HepG2 (cell line): ENCODE results near the gene F7. TPM values are rescaled to one million over a fixed set of nuclear protein-coding genes. Genes with fewer than 3 reads are reported as not detected.

Experiments
- FOXJ3 ChIP-seq: sonication (generic); formaldehyde crosslinking; IDR thresholded peaks from 2 replicates; pipeline ENCODE4 v1.4.0; 2020; ENCODE audit warnings: missing genetic modification reagents, mild to moderate bottlenecking, borderline replicate concordance
- FOXK2 ChIP-seq: fragments of 450-650 bp; IDR thresholded peaks from 2 replicates; pipeline ENCODE4 v1.6.1; 2016
- GLI4 ChIP-seq: sonication (generic); formaldehyde crosslinking; IDR thresholded peaks from 2 replicates; pipeline ENCODE4 v1.5.1; 2020; ENCODE audit warnings: missing genetic modification reagents, mild to moderate bottlenecking, moderate library complexity, borderline replicate concordance
- HDAC2 ChIP-seq: sonication (generic); formaldehyde crosslinking; IDR thresholded peaks from 2 replicates; pipeline ENCODE4 v1.4.0; 2020; ENCODE audit warnings: missing genetic modification reagents
- MAFK ChIP-seq, 2 experiments: IDR thresholded peaks in 1 of 2; conservative IDR thresholded peaks in 1 of 2; 2 replicates each; pipeline ENCODE4 v1.6.1; 2011; ENCODE audit warnings: improper control_type of control experiment in 2 of 2, low read length in 2 of 2
- PAF1 ChIP-seq: IDR thresholded peaks from 2 replicates; pipeline ENCODE4 v1.6.1; 2016; ENCODE audit warnings: missing genetic modification reagents, missing compliant biosample characterization
- SIX1 ChIP-seq: sonication (generic); formaldehyde crosslinking; IDR thresholded peaks from 2 replicates; pipeline ENCODE4 v1.4.0; 2020; ENCODE audit warnings: missing genetic modification reagents, borderline replicate concordance
- XBP1 ChIP-seq: sonication (generic); formaldehyde crosslinking; IDR thresholded peaks from 2 replicates; pipeline ENCODE4 v1.5.0; 2020; ENCODE audit warnings: missing genetic modification reagents
- ZMAT3 ChIP-seq: sonication (generic); formaldehyde crosslinking; conservative IDR thresholded peaks from 2 replicates; pipeline ENCODE4 v1.7.0; 2021; ENCODE audit warnings: missing genetic modification reagents
- ZNF414 ChIP-seq: sonication (generic); formaldehyde crosslinking; IDR thresholded peaks from 2 replicates; pipeline ENCODE4 v1.5.0; 2020; ENCODE audit warnings: missing genetic modification reagents
- ZNF501 ChIP-seq: sonication (generic); formaldehyde crosslinking; IDR thresholded peaks from 2 replicates; pipeline ENCODE4 v1.5.1; 2020; ENCODE audit warnings: mild to moderate bottlenecking, moderate library complexity, missing genetic modification reagents
- ZNF670 ChIP-seq: sonication (generic); formaldehyde crosslinking; IDR thresholded peaks from 2 replicates; pipeline ENCODE4 v1.8.0; 2022; ENCODE audit warnings: mild to moderate bottlenecking, missing genetic modification reagents, borderline replicate concordance
- polyA plus RNA-seq, 8 experiments: library from polyadenylated mRNA; depleted of rRNA in 3 of 8; stranded (reverse) in 7 of 8; unstranded in 1 of 8; fragments of >200 nt; fragmentation: Illumina TruSeq in 4 of 8; extraction: Trizol in 4 of 8; gene quantifications; 2 replicates each; pipeline versions ENCODE4 v1.2.1 to v1.2.3, GENCODE V29; 2011 to 2016; ENCODE audit warnings: low read depth in 4 of 8, missing spikeins in 1 of 8, mixed read lengths in 1 of 8; ENCODE audit not compliant: insufficient read depth in 1 of 8
- total RNA-seq, 5 experiments: library from RNA; depleted of rRNA; stranded (reverse); fragments of >200 nt; fragmentation: Illumina TruSeq; extraction: Trizol; gene quantifications; 2 replicates each; pipeline ENCODE4 v1.2.3, GENCODE V29; 2016; ENCODE audit warnings: low read depth in 1 of 5
- TF ChIP-seq, protein P1 (sequence below): sonication (generic); formaldehyde crosslinking; IDR thresholded peaks from 2 replicates; pipeline ENCODE4 v1.8.0; 2022; ENCODE audit warnings: low read depth, missing genetic modification reagents
- TF ChIP-seq, protein P2 (sequence below): sonication (generic); formaldehyde crosslinking; IDR thresholded peaks from 2 replicates; pipeline ENCODE4 v1.4.0; 2020; ENCODE audit warnings: missing genetic modification reagents, borderline replicate concordance
- TF ChIP-seq, protein P3 (sequence below): sonication (generic); formaldehyde crosslinking; IDR thresholded peaks from 2 replicates; pipeline ENCODE4 v1.4.0; 2020; ENCODE audit warnings: missing genetic modification reagents
- TF ChIP-seq, protein P4 (sequence below): fragments of 450-650 bp; IDR thresholded peaks from 2 replicates; pipeline ENCODE4 v1.6.1; 2017; ENCODE audit warnings: mild to moderate bottlenecking

F7 gene
- total and polyA plus RNA-seq, 2 of the 13 experiments (the other 11 are each of a cell fraction or from before 2014, with no cell fraction given): 12.6 to 26.5 TPM

DNA sequence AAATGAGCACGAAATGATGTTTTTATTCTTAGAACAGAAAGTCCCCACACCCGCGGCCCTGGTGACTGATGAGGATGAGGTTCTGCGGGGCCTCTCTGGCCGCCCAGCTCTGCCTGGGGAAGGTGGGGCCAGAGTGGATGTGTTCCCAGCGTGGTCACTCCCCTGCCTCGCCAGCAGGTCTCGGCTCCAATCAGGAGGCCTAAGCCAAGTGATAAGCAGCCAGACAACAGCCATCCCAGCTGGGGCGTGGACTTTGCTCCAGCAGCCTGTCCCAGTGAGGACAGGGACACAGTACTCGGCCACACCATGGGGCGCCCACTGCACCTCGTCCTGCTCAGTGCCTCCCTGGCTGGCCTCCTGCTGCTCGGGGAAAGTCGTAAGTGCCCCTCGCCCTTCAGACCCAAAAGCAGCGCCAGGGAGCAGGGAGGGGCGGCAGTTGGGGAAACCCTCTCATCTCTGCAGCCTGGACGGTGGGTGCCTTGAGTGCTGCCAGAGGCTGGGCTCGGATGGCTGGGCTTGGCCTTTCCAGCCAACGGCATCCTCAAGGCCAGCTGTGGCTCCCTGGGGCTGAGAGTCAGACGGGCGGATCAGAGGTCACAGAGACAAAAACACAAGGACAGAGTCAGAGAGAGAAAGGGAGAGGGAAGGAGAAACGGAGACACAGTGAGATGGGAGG, 17.1 kb downstream of the F7 start, which contains the start of gene F10 (continued):
- TF ChIP-seq, protein P1, sequence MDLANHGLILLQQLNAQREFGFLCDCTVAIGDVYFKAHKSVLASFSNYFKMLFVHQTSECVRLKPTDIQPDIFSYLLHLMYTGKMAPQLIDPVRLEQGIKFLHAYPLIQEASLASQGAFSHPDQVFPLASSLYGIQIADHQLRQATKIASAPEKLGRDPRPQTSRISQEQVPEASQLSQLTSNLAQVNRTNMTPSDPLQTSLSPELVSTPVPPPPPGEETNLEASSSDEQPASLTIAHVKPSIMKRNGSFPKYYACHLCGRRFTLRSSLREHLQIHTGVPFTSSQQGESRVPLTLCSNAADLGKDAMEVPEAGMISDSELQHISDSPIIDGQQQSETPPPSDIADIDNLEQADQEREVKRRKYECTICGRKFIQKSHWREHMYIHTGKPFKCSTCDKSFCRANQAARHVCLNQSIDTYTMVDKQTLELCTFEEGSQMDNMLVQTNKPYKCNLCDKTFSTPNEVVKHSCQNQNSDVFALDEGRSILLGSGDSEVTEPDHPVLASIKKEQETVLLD: no peak; the same call in 1 of the 2 replicates
- TF ChIP-seq XBP1 (CRISPR knock-in tag): no peak
- TF ChIP-seq HDAC2: peak; percentile 74
- no peak for TF ChIP-seq PAF1 (CRISPR knock-in tag)
- TF ChIP-seq, protein P2, sequence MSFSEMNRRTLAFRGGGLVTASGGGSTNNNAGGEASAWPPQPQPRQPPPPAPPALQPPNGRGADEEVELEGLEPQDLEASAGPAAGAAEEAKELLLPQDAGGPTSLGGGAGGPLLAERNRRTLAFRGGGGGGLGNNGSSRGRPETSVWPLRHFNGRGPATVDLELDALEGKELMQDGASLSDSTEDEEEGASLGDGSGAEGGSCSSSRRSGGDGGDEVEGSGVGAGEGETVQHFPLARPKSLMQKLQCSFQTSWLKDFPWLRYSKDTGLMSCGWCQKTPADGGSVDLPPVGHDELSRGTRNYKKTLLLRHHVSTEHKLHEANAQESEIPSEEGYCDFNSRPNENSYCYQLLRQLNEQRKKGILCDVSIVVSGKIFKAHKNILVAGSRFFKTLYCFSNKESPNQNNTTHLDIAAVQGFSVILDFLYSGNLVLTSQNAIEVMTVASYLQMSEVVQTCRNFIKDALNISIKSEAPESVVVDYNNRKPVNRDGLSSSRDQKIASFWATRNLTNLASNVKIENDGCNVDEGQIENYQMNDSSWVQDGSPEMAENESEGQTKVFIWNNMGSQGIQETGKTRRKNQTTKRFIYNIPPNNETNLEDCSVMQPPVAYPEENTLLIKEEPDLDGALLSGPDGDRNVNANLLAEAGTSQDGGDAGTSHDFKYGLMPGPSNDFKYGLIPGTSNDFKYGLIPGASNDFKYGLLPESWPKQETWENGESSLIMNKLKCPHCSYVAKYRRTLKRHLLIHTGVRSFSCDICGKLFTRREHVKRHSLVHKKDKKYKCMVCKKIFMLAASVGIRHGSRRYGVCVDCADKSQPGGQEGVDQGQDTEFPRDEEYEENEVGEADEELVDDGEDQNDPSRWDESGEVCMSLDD (CRISPR knock-in tag): no peak; the same call in 1 of the 2 replicates
- peak; percentile 61 for TF ChIP-seq FOXK2
- TF ChIP-seq FOXJ3 (CRISPR knock-in tag): peak; percentile 75; the same call in 1 of the 2 replicates
- TF ChIP-seq GLI4: peak; percentile 87; the same call in 1 of the 2 replicates
- TF ChIP-seq ZNF670 (CRISPR knock-in tag): no peak
- 0 out of 2 replicates have a peak, but pooled peaks have one; percentile 41 for TF ChIP-seq ZMAT3 (CRISPR knock-in tag)
- TF ChIP-seq, protein P3, sequence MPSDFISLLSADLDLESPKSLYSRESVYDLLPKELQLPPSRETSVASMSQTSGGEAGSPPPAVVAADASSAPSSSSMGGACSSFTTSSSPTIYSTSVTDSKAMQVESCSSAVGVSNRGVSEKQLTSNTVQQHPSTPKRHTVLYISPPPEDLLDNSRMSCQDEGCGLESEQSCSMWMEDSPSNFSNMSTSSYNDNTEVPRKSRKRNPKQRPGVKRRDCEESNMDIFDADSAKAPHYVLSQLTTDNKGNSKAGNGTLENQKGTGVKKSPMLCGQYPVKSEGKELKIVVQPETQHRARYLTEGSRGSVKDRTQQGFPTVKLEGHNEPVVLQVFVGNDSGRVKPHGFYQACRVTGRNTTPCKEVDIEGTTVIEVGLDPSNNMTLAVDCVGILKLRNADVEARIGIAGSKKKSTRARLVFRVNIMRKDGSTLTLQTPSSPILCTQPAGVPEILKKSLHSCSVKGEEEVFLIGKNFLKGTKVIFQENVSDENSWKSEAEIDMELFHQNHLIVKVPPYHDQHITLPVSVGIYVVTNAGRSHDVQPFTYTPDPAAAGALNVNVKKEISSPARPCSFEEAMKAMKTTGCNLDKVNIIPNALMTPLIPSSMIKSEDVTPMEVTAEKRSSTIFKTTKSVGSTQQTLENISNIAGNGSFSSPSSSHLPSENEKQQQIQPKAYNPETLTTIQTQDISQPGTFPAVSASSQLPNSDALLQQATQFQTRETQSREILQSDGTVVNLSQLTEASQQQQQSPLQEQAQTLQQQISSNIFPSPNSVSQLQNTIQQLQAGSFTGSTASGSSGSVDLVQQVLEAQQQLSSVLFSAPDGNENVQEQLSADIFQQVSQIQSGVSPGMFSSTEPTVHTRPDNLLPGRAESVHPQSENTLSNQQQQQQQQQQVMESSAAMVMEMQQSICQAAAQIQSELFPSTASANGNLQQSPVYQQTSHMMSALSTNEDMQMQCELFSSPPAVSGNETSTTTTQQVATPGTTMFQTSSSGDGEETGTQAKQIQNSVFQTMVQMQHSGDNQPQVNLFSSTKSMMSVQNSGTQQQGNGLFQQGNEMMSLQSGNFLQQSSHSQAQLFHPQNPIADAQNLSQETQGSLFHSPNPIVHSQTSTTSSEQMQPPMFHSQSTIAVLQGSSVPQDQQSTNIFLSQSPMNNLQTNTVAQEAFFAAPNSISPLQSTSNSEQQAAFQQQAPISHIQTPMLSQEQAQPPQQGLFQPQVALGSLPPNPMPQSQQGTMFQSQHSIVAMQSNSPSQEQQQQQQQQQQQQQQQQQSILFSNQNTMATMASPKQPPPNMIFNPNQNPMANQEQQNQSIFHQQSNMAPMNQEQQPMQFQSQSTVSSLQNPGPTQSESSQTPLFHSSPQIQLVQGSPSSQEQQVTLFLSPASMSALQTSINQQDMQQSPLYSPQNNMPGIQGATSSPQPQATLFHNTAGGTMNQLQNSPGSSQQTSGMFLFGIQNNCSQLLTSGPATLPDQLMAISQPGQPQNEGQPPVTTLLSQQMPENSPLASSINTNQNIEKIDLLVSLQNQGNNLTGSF (CRISPR knock-in tag): peak; percentile 87
- TF ChIP-seq ZNF414: no peak
- no peak for TF ChIP-seq MAFK (conservative IDR thresholded peaks at IDR 0.05 in 1 of 2, IDR thresholded peaks at IDR 0.05 in 1 of 2; ENCODE audit: low read length in 2 of 2)
- TF ChIP-seq, protein P4, sequence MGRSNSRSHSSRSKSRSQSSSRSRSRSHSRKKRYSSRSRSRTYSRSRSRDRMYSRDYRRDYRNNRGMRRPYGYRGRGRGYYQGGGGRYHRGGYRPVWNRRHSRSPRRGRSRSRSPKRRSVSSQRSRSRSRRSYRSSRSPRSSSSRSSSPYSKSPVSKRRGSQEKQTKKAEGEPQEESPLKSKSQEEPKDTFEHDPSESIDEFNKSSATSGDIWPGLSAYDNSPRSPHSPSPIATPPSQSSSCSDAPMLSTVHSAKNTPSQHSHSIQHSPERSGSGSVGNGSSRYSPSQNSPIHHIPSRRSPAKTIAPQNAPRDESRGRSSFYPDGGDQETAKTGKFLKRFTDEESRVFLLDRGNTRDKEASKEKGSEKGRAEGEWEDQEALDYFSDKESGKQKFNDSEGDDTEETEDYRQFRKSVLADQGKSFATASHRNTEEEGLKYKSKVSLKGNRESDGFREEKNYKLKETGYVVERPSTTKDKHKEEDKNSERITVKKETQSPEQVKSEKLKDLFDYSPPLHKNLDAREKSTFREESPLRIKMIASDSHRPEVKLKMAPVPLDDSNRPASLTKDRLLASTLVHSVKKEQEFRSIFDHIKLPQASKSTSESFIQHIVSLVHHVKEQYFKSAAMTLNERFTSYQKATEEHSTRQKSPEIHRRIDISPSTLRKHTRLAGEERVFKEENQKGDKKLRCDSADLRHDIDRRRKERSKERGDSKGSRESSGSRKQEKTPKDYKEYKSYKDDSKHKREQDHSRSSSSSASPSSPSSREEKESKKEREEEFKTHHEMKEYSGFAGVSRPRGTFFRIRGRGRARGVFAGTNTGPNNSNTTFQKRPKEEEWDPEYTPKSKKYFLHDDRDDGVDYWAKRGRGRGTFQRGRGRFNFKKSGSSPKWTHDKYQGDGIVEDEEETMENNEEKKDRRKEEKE: no peak
- TF ChIP-seq ZNF501 (CRISPR knock-in tag): peak; percentile 63; the same call in 1 of the 2 replicates
- TF ChIP-seq SIX1 (CRISPR knock-in tag): no peak
